GM13977 (cell line): Measurements from ENCODE around the gene SYT7.

ENCODE experiments used
- DNase-seq: peaks from one replicate; pipeline ENCODE4 v3.0.0; 2012; ENCODE audit warnings: low spot score
- CTCF ChIP-seq: IDR thresholded peaks from 2 replicates; pipeline ENCODE4 v1.5.1; 2012; ENCODE audit warnings: mild to moderate bottlenecking, control low read depth; ENCODE audit not compliant: insufficient read depth; ENCODE audit errors: extremely low read depth, missing control alignments
- in situ Hi-C: fragments of 300-500 bp; cut with MboI; formaldehyde crosslinking; loops from one replicate; pipeline ENCODE4 v1.12.0; 2022; ENCODE audit warnings: low sequenced_read_pairs, low pct_unique_long_range_greater_than_20kb, mixed read lengths, inconsistent platforms; ENCODE audit not compliant: unreplicated experiment

Gene SYT7

GRCh38 chr11:61613870-61614269, 33.0 kb upstream of the SYT7 start:
- TF ChIP-seq CTCF, result no peak
- in situ Hi-C loops, result no loop called here
- no peak for DNase-seq

- TF ChIP-seq CTCF, result no peak
- in situ Hi-C loops, result no loop called here
- no peak for DNase-seq
These were observed 32.2 kb upstream of the SYT7 start for GRCh38 chr11:61613051-61613450.

GRCh38 chr11:61611309-61611708, 30.4 kb upstream of the SYT7 start:
- DNase-seq, result no peak
- TF ChIP-seq CTCF, result no peak
- in situ Hi-C loops, result no loop called here

- no peak for TF ChIP-seq CTCF
- in situ Hi-C loops, result no loop called here
- DNase-seq, result no peak
These were observed 30.0 kb upstream of the SYT7 start for GRCh38 chr11:61610905-61611304.

GRCh38 chr11:61609980-61610366, 29.1 kb upstream of the SYT7 start:
- TF ChIP-seq CTCF, result no peak
- DNase-seq, result no peak
- in situ Hi-C loops, result no loop called here

DNA sequence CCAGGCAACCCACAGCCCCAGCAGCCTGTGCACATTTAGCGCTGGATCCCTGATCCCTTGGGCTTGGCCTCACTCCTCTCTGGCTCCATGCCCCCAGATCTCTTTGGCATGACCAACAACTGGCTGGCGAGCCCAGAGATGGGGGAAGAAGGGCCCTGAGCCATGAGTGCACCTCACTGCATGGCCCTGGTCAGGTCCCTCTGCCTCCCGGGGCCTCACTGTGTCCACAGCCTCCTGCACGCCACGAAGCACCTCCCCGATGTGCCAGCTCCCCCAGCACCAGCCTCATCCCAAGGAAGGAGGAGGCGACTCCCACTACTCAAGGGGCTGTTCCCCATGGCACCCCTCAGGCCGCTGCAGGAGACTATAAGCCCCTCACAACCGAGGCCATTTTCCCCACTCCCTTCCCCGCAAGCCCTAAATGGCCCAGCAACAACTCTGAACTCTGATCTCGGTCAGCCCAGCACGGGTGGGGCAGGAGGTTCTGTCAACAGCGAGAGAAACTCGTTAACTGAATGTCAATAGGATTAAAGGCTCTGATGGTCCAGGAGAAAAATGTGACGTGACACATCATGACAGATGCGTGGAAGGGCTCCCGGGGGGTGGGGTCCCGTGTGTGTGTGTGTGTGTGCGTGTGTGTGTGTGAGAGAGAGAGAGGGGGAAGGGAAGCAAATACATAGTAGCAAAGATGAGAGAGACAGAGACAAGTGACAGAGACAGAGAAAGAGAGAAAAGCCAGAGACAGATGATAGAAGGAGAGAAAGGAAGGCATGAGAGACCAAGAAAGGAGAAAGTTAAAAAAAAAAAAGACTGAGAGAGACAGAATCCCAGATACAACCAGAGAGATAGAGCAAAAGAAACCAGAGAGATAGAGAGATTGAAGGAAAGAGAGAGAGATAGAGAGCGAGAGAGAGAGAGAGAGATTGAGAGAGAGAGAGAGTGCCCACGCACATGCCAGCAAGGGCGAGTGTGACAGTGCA, 28.4 kb upstream of the SYT7 start:
- TF ChIP-seq CTCF, result no peak
- no peak for DNase-seq
- in situ Hi-C loops, result no loop called here
